Measurements from ENCODE around the gene PSMF1. TPM values are rescaled to one million over a fixed set of nuclear protein-coding genes. Genes with fewer than 3 reads are reported as not detected.
"Not testable (repeated sequence)": the region's sequence is repeated elsewhere in the genome, so short reads cannot be mapped to it uniquely, and the experiment has no call there.

PSMF1 gene
- polyA plus RNA-seq, 1 experiment, result 154 TPM

DNA sequence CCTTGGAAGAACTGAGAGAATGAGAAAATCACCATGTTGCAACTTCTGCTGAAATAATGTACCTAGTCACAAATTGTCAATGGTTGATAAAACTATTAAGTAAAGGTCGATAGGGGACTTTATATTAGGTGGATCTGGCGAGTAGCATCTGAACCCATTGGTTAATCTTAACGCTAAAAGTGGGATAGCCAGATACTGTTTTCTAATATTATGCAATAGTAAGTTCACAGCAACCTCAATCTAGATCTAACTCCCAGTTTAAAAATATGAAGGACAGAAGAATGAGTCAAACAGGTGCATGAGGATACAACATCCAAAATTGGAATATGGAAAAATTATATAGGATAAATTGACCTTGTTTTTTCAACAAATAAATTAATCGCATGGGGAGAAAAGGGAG lies 18.8 kb downstream of the PSMF1 start:
- CTCF ChIA-PET, result no interaction called here
- no peak for DNase-seq (ENCODE audit: low read depth)
- POLR2A ChIA-PET, result no interaction called here
- Histone ChIP-seq H3K27me3 (ENCODE audit: control insufficient read depth, insufficient read depth, low read length) (no peaks in the 10 kb centered on the region), H3K36me3 (ENCODE audit: control insufficient read depth, insufficient read depth, low read length) (peaks cover 11% of the 10 kb centered on the region), H3K4me3 (ENCODE audit: low read depth, low read length) (no peak overlapping the region)
- TF ChIP-seq, protein P1, sequence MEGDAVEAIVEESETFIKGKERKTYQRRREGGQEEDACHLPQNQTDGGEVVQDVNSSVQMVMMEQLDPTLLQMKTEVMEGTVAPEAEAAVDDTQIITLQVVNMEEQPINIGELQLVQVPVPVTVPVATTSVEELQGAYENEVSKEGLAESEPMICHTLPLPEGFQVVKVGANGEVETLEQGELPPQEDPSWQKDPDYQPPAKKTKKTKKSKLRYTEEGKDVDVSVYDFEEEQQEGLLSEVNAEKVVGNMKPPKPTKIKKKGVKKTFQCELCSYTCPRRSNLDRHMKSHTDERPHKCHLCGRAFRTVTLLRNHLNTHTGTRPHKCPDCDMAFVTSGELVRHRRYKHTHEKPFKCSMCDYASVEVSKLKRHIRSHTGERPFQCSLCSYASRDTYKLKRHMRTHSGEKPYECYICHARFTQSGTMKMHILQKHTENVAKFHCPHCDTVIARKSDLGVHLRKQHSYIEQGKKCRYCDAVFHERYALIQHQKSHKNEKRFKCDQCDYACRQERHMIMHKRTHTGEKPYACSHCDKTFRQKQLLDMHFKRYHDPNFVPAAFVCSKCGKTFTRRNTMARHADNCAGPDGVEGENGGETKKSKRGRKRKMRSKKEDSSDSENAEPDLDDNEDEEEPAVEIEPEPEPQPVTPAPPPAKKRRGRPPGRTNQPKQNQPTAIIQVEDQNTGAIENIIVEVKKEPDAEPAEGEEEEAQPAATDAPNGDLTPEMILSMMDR (IDR thresholded peaks at IDR 0.05; ENCODE audit: insufficient read depth, low read depth, low read length), result no peak

DNA sequence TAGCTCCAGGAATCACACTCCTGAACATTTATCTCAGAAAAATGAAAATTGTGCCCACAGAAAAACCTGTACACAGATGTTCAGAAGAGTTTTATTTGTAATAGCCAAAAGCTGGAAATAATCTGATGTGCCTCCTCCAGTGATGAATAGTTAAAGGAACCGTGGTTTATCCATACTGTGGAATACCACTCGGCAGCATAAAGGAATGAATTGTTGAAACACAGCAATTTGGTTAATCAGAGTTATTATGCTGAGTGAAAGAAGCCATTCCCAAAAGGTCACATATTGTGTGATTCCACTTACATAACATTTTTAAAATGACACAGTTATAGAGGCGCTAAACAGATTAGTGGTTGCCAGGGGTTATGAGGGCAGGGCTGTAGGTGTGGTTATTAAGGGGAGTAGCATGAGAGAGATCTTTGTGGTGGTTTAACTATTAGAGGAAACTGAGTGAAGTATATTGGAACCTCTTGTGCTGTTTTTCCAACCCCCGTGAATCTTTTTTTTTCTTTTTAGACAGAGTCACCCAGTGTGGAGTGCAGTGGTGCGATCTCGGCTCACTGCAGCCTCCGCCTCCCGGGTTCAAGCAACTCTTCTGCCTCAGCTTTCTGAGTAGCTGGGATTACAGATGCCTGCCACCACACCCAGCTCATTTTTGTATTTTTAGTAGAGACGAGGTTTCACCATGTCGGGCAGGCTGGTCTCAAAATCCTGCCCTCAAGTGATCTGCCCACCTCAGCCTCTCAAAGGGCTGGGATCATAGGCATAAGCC lies 26.2 kb downstream of the PSMF1 start:
- ChIA-PET CTCF (no interaction called here), POLR2A (no interaction called here)
- no peak for DNase-seq (ENCODE audit: low read depth)
- Histone ChIP-seq H3K36me3 (ENCODE audit: control insufficient read depth, insufficient read depth, low read length) (peaks cover 8% of the 10 kb centered on the region), H3K27me3 (ENCODE audit: control insufficient read depth, insufficient read depth, low read length) (no peaks in the 10 kb centered on the region), H3K4me3 (ENCODE audit: low read depth, low read length) (no peak overlapping the region)
- TF ChIP-seq, protein P1 (IDR thresholded peaks at IDR 0.05; ENCODE audit: insufficient read depth, low read depth, low read length), result no peak

DNA sequence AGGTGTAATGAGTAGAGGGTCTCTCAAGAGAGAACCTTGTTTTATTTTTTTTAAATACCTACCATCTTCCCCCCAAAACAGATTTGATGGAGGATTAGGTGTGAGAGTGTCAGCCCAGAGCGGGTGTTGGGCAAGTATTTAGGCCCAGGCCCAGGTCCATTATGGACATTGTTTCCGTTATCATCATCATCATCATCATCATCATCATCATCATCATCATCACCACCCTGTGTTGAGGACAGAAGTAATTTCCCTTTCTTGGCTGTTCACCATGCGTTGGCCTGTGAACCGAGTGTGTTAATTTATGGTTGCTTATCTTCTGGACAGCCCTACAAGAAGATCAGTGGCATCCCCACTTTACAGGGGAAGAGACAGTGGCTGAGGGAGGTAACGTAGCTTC lies 28.6 kb downstream of the PSMF1 start:
- Histone ChIP-seq H3K4me3 (ENCODE audit: low read depth, low read length) (no peak overlapping the region), H3K27me3 (ENCODE audit: control insufficient read depth, insufficient read depth, low read length) (no peaks in the 10 kb centered on the region), H3K36me3 (ENCODE audit: control insufficient read depth, insufficient read depth, low read length) (peaks cover 8% of the 10 kb centered on the region)
- TF ChIP-seq, protein P1 (IDR thresholded peaks at IDR 0.05; ENCODE audit: insufficient read depth, low read depth, low read length), result no peak
- no peak for DNase-seq (ENCODE audit: low read depth)
- POLR2A ChIA-PET, result no interaction called here
- CTCF ChIA-PET, result no interaction called here

DNA sequence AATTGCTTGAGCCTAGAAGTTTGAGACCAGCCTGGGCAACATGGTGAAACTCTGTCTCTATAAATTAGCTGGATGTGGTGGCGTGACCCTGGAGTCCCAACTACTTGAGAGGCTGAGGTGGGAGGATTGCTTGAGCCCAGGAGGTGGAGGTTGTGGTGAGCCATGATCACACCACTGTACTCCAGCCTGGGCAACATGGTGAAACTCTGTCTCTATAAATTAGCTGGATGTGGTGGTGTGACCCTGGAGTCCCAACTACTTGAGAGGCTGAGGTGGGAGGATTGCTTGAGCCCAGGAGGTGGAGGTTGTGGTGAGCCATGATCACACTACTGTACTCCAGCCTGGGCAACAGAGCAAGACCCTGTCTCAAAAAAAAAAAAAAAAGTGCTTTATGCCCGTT lies 31.4 kb downstream of the PSMF1 start:
- peaks cover 11% of the 10 kb centered on the region for H3K36me3 ChIP-seq (ENCODE audit: control insufficient read depth, insufficient read depth, low read length)
- CTCF ChIA-PET; DNase-seq (ENCODE audit: low read depth); POLR2A ChIA-PET; H3K4me3 ChIP-seq (ENCODE audit: low read depth, low read length); H3K27me3 ChIP-seq (ENCODE audit: control insufficient read depth, insufficient read depth, low read length): not testable (repeated sequence)

DNA sequence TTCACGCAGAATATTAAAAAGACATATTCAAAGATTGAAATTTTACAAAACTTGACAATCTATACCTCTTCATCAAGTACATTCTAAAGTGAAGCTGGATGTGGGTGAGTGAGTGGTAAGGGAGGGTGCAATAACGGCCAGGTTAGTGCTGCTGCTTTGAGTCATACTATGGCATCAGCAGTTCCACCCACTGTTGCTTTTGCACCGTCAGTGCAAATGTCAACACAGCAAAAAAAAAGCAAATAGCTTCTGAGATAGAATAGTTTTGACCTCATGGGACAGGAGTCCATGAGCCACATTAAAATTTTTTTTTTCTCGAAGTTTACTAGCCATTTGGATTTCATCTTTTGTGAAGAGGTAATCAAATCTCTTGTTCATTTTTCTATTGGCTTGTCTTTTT lies 31.8 kb downstream of the PSMF1 start:
- peaks cover 11% of the 10 kb centered on the region for H3K36me3 ChIP-seq (ENCODE audit: control insufficient read depth, insufficient read depth, low read length)
- DNase-seq (ENCODE audit: low read depth), result no peak
- no peak overlapping the region for H3K4me3 ChIP-seq (ENCODE audit: low read depth, low read length)
- POLR2A ChIA-PET, result no interaction called here
- CTCF ChIA-PET, result interaction anchor here (0.6 kb wide), 1 partner anchor 63 kb away, joined by 3 read pairs; no protein-coding TSS in a partner anchor
- no peaks in the 10 kb centered on the region for H3K27me3 ChIP-seq (ENCODE audit: control insufficient read depth, insufficient read depth, low read length)
- TF ChIP-seq, protein P1 (IDR thresholded peaks at IDR 0.05; ENCODE audit: insufficient read depth, low read depth, low read length), result no peak

DNA sequence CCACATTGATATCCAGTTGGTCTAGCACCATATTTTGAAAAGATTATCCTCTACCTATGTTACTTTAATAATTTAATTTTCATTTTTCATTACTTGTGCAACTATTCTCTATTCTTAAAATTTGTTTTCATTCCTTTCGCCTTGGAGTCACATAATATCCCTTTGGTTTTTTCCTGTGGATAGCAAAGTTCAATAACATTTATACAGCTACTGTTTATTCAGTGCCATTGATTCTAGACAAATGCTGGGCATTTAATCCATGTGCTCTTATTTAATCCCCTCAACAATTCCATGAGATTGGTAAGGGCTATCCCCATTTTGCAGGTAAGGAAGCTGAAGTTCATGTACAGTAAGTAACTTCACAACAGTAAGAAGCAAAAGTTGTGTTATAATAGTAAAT lies 32.6 kb downstream of the PSMF1 start:
- H3K36me3 ChIP-seq (ENCODE audit: control insufficient read depth, insufficient read depth, low read length), result peaks cover 8% of the 10 kb centered on the region
- ChIA-PET CTCF (interaction anchor here (1.6 kb wide), 1 partner anchor 10 kb away, joined by 5 read pairs; no protein-coding TSS in a partner anchor), POLR2A (no interaction called here)
- TF ChIP-seq, protein P1 (IDR thresholded peaks at IDR 0.05; ENCODE audit: insufficient read depth, low read depth, low read length), result no peak
- no peak for DNase-seq (ENCODE audit: low read depth)
- no peak overlapping the region for H3K4me3 ChIP-seq (ENCODE audit: low read depth, low read length)
- H3K27me3 ChIP-seq (ENCODE audit: control insufficient read depth, insufficient read depth, low read length), result no peaks in the 10 kb centered on the region
